ENCODE measurements around the gene SNX18. TPM values are rescaled to one million over a fixed set of nuclear protein-coding genes. Genes with fewer than 3 reads are reported as not detected.

SNX18 gene
- polyA plus RNA-seq, 3 donors: 30.0 to 32.7 (median 31.0) TPM

DNA sequence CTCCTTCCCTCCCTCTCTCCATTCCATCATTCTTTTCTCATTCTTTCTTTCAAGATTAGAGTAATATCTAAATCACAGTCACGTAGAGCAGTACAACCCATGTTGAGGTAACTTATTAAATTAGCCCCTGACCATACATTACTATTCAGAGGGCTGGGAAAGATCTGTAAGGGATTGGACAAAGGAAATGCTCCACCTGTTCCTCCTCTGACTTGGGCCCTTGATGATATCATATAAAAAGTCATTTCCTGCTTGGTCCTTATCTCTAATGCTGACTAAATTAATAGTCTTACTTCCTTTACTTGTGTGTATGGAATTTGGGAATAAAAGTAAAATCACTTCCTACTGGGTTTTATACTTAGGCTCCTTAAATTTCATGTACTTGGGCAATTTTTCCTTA is 40.8 kb downstream of the SNX18 start:
- DNase-seq (ENCODE audit: extremely low read depth in 1 of 11, low read depth in 9 of 11, low spot score in 4 of 11): no peak

DNA sequence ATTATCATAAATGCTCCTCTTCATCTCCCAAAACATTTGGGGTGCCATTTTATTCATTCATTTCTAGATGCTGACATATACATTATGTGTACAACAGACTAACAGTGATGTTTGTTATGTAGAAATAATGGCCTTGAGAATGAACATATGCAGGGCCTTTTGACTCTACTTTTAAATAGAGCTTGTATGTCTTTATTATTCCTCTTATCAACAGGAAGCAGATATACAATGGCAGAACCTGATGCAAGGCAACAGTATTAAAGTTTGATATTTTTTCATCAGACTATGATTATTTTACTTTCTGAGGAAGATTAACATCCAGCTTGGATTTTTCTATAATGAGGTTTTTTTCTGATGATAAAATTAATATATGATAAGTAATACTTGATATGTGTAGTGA is 44.1 kb downstream of the SNX18 start:
- DNase-seq (ENCODE audit: extremely low read depth in 1 of 11, low read depth in 9 of 11, low spot score in 4 of 11): no peak

DNA sequence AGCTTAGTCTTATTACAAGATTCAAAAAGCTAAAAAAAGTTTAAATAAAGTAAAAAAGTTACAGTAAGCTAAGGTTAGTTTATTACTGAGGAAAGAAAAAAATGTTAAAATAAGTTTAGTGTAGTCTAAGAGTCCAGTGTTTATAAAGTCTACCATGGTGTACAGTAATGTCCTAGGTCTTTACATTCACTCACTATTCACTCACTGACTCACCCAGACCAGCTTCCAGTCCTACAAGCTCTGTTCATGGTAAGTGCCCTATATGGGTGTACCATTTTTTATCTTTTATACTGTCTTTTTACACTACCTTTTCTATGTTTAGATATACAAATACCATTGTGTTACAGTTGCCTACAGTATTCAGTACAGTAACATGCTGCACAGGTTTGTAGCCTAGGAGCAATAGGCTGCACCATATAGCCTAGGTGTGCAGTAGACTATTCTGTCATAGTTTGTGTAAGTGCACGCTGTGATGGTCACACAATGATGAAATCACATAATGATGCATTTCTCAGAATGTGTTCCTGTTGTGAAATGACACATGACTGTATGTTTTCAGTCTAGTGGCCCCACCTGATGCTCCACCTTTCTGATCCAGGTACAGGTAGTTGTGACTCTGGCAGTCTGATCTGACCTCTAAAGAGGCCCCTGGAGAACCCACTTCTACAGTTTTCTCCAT is 45.7 kb downstream of the SNX18 start:
- no peak for DNase-seq (ENCODE audit: extremely low read depth in 1 of 11, low read depth in 9 of 11, low spot score in 4 of 11)

DNA sequence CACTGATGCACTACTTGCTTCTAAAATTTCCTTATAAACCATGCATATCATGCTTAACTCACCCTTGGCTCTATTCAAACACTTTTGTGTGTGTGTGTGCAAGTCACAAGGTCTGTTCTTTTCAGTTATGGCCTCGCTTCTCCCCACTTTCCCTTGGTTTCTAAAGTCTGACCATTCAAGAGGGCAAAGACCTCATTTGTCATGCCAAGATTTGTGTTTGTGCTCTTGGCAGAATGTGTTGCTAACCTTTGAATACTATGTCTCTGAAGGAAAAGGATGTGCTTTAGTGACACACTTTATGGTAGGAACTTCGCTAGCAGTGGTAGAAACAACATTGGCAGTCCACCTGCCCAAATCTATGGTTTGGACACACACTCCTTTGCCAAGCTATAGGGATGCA is 50.4 kb downstream of the SNX18 start:
- DNase-seq (ENCODE audit: extremely low read depth in 1 of 11, low read depth in 9 of 11, low spot score in 4 of 11): no peak

DNA sequence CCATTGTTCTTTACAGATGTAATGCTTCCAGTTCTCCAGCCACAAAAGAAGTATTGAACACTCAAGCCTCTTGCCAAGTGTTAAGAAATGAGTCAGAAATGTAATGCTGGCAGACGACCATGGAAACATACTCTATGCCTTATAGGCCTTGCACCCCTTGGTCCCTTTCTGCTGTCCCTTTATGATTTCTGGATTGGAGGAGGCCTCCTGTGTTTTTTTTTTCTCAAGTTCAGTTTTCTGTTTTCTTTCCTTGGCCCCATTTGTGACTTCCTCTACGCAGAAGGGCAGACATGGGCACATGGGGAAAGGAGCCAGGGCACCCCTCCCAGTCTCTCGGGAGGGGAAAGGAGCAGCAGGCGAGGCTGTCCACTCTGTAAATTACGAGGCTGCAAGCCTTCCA is 53.4 kb downstream of the SNX18 start:
- no peak for DNase-seq (ENCODE audit: extremely low read depth in 1 of 11, low read depth in 9 of 11, low spot score in 4 of 11)

DNA sequence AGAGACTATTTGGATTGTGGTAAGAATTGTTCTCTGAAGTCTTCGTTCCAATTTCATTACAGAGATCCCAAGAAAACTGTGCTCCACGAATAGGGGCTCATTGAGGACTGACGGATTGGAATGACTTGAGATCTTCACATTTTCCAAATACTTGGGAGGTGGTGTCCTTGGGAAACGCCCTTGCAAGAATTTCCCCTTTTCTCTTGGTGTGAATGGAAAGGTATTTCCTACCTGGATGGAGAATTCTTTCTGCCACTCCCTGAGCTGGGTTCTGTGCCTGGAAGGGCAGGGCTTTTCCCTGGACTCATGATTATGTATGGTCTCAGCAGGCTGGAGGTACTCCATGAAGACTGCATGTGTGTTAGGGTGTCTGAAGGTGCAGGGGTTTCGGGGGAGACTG is 53.9 kb downstream of the SNX18 start:
- DNase-seq (ENCODE audit: extremely low read depth in 1 of 11, low read depth in 9 of 11, low spot score in 4 of 11): no peak

DNA sequence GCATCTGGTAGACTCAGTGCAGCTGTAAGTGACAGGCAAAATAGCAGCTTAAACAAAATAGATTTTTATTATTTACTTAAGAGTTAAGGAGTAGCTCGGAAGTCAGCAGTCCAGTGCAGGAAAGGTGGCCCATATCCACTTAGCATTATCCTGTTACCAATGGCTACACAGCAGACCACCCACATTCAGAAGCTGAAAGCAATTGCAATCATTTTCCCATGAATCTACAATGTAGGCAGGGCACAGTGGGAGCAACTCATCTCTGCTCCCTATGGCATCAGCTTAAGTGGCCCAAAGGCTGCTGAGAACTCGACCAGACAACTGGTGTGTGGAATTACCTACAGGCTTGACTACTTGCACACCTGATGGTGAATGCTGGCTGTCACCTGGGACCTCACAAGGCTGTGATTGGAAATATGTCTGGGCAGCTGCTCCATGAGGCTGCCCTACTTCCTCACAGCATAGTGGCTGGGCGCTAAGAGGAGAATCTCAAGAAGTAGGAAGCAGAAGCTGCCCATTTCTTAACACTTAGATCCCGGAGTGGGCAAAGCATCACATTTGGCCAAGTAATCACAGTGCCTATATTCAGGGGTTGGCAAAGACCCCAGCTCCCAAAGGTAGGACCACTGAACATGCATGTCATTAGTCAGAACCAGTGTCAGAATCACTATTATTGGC is 56.4 kb downstream of the SNX18 start:
- DNase-seq (ENCODE audit: extremely low read depth in 1 of 11, low read depth in 9 of 11, low spot score in 4 of 11): no peak

DNA sequence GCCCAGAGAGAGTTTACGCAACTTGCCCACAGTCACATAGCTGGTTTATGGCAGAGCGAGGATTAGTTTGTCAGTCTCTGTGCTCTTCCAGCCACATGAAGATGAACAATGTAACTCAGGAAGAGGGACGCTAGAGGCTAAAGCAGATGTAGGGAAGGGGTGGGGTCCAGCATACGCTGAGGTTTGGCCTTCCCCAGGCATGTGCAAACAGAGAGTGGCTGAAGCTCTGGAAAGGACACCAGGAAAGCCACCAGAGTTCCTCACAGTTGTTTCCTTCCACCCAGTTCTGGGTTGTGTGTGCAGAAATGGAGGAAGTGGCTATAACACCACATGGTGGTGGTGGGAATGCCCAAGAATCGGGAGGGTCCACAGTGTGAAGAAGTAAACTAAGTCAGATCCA is 60.0 kb downstream of the SNX18 start:
- no peak for DNase-seq (ENCODE audit: extremely low read depth in 1 of 11, low read depth in 9 of 11, low spot score in 4 of 11)

DNA sequence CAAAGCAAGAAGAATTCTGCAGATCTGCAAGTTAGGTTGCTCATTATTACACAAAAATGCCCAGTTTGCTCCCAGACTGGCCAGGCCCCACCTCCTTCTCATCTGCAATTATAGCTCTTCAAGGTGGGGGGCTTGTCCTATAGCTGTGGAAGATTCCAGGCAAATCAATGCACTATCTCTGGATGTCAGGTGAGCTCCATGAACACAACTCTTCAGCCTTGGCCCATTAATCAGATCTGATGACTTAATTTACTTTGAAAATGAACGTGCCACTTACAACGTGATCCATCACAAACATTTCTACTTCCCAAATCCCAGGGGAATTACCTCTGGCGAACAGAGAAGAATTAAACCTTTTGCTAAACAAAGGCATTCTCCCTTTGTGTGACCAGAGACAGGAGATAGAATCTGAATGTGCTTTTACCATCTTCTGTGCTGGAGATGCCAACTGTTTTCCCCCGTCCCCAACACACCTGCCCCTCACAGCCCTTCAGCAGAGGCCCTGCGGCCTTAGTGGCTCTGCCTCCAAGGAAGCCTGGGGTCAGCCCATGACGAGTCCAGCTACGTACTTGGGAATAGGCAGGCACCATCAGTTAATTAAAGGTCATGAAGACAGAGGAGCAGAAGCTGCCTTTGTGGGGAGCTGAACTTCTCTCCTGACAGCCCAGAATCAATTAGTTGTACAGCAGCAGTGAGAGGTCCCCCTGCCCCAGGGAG is 60.5 kb downstream of the SNX18 start:
- DNase-seq (ENCODE audit: extremely low read depth in 1 of 11, low read depth in 9 of 11, low spot score in 4 of 11): no peak

DNA sequence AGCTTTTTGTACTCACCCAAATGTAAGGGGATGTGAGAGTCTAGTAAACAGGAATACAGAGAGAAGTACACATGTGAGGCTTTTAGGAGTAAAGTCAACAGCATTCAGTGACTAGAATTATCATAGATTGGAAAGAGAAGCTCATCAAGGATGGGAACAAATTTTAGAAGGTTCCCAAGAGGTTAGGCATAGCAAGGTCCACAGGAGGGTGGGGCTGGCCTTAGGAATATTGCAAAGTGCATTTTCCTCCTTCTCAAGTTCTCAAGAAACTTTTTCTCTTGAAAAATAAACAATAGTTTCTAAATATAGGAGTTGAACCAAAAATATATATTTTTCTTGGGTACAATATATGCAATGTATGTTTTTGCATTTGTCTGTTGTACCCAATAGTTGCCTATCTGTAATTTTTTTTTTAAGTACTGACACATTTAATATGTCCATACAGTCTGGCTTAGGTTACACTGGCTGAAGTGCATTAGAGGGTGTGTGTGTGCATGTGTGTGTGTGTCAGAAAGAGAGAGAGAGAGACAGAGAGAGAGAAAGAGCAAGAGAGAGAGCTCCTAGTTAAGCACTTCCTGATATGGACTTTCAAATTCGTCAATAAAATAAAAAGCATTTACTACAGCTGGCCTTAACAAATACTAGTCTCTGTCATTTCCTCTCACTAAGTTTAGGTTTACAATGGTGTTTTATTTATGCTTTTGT is 62.2 kb downstream of the SNX18 start:
- DNase-seq (ENCODE audit: extremely low read depth in 1 of 11, low read depth in 9 of 11, low spot score in 4 of 11): no peak

DNA sequence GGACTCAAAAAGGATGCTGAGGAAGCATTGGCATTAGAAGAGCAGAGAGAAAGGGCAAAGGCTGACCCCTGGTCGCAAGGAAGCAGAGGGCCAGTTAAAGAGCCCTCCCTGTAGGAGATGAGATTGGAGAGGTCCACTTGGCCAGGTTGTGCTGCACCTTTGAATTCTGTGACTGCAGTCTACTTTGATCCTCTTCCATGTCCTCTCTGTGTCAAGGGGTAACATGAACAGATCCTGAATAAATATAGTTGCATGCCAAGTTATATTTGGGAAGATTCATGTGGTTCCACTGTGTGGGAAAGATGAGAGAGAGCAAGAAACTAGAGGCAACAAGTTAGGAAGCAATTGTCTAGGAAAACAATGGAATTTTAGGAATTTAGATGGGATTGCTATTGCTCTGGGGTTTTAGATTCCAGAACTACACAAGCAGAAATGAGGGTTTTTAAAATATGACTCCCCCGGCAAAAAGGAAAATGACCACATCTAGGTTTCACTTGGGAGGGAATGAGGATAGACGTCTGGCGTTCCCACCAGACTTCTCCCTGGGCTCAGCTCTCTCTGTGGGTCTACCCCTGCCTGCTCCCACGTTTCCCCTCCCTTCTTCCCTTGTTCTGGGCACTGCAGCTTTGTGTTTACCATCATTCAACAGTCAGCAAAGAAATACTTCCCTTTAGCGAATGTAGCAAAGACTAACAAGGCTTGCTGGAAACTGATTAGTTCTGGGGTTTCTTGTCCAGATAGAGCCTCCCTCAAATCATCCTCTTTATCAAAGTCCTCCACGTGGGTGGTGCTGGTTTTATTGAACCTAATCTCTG is 63.6 kb downstream of the SNX18 start:
- peak in 1 of 11 donors; percentile 5 for DNase-seq (ENCODE audit: extremely low read depth in 1 of 11, low read depth in 9 of 11, low spot score in 4 of 11)

DNA sequence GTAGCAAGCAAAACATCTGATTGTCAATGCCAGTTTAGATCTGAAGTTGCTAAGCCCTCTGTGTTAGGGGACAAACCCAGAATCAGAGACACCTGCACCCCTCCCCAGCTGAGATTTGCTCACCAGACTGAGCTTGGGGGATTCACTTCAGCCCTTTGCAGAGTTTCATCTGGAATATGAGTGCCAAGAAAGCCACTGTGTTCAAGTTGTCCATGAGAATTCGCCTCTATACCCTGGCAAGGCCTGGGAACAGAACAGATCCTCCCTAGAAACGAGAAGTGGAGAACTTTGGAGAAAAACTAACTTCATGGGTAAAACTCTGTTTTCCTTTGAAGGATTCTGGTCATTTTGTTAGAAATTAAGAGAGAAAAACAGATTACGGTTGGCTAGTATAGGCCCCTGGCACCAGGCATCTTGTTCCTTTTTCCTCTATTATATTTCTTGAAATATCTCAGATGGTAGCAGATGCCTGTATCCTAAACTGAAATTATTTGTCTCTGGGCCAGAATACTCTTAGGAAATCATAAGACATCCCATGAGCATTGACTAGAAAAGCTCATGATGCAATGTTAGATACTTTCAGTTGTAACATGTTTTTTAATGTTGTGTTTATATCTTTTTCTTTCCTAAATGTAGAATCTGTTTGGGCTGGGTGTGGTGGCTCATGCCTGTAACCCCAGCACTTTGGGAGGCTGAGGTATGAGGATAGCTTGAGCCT is 64.4 kb downstream of the SNX18 start:
- no peak for DNase-seq (ENCODE audit: extremely low read depth in 1 of 11, low read depth in 9 of 11, low spot score in 4 of 11)

DNA sequence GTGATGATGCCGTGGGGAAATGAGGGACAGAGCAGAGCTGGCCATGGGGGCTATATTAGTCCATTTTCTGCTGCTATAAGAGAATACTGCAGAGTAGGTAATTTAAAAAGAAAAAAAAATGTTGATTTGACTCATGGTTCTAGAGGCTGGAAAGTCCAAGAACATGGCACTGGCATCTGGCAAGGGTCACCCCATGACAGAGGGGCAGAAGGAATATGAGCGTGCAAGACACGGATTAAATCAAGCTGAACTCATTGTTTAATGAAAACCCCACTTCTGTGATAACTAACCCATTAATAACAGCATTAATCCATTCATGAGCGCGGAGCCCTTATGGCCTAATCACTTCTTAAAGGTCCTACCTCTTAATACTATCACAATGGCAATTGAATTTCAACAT is 68.8 kb downstream of the SNX18 start:
- no peak for DNase-seq (ENCODE audit: extremely low read depth in 1 of 11, low read depth in 9 of 11, low spot score in 4 of 11)

DNA sequence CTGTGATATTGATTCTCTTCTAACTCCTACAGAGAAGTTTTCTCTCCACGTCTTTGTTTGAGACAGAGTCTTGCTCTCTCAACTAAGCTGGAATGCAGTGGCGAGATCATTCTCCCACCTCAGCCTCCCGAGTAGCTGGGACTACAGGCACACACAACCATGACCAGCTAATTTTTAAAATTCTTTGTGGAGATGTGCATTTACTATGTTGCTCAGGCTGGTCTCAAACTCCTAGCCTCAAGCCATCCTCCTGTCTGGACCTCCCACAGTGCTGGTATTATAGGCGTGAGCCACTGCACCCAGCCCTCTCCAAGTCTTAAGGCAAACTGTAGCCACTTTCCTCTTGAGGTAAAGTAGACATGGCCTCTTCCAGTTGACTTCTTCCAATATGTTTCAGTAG is 72.2 kb downstream of the SNX18 start:
- DNase-seq (ENCODE audit: extremely low read depth in 1 of 11, low read depth in 9 of 11, low spot score in 4 of 11): no peak

DNA sequence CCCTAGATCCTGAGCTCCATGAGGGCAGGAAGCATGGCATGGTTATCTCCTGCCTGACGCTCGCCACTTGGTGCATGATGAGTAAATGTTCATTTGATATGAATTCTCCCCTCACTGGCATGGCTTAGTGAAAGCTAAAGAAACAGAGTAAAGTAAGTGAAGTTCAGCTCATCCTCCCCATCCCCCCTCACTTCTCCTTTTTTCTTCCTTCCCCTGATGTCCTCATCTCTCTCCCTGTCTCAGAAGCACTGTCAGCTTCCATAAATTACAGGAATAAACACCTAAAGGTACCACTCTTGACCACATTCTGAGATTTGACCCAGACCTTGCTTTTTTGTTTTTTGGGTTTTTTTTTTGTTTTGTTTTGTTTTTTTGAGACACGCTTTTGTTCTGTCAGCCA is 73.3 kb downstream of the SNX18 start:
- no peak for DNase-seq (ENCODE audit: extremely low read depth in 1 of 11, low read depth in 9 of 11, low spot score in 4 of 11)

DNA sequence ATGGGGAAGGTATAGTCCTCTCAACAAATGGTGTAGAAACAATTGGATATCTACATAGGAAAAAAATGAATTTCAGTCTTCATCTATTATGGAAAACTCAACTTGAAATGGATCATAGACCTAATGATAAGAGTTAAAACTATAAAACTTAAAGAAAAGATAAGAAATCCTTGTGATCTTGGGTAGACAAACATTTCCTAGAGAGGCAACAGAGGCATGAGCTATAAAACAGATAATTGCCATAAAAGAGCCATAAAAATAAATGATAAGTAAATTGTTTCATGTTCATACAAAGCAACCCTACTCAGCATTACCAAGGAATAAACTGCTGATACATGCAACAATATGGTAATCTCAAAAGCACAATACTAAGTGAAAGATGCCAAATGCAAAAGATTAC is 76.2 kb downstream of the SNX18 start:
- DNase-seq (ENCODE audit: extremely low read depth in 1 of 11, low read depth in 9 of 11, low spot score in 4 of 11): no peak

DNA sequence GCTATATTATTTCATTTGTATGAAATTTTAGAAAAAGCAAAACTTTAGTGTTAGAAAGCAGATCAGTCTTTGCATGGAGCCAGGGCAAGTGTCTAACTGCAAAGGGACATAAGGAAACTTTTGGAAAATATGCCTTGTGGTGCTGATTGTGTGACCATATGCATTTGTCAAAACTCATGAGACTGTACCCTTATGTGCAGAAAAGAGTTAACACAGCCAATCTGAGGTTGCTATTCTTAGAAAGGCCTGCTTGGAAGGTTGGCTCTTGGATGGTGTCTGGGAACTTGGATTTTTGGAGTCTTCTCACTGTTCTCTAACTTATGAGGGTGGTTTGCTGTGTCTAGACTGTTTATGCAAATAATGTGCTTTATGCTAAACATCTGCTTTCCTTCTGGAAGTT is 76.6 kb downstream of the SNX18 start:
- DNase-seq (ENCODE audit: extremely low read depth in 1 of 11, low read depth in 9 of 11, low spot score in 4 of 11): no peak

DNA sequence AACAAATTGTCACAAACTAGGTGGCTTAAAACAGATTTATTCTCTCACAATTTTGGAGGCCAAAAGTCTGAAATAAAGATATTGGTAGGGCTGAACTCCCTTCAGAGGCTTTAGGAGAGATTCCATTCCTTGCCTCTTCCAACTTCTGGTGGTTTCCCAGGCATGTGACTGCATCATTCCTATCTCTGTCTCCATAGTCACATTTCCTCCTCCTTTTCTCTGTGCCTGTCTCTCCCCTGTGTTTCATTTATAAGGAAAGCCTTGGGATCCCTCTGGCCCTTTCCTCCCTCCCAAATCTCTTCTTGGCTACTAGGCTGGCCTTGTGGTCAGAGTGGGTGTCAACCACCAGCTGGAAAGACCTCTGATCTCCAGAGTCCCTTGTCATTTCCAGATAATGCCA is 78.2 kb downstream of the SNX18 start:
- DNase-seq (ENCODE audit: extremely low read depth in 1 of 11, low read depth in 9 of 11, low spot score in 4 of 11): no peak
